Glomerular visceral epithelial cell (primary cell): Measurements from ENCODE around the gene LTBP4.
A peak's percentile ranks its signal among the peaks of the same experiment; 100 is the strongest.

Source experiments
- DNase-seq: peaks from one replicate; pipeline ENCODE4 v3.0.0-alpha.2; 2016; ENCODE audit errors: extremely low spot score

Gene LTBP4

GRCh38 chr19:40596608-40597328 is 4.4 kb upstream of the LTBP4 start:
- peak; percentile 87 for DNase-seq

- no peak for DNase-seq
Measured at GRCh38 chr19:40597329-40597838, 3.8 kb upstream of the LTBP4 start.

- DNase-seq = peak; percentile 93
Measured at GRCh38 chr19:40598121-40598917, 2.9 kb upstream of the LTBP4 start.

- DNase-seq = no peak
Measured at GRCh38 chr19:40598918-40599307, 2.3 kb upstream of the LTBP4 start.

- no peak for DNase-seq
Measured at GRCh38 chr19:40599331-40599901, 1.8 kb upstream of the LTBP4 start.

- no peak for DNase-seq
Measured at GRCh38 chr19:40599902-40600569, 1.1 kb upstream of the LTBP4 start.

GRCh38 chr19:40600570-40601133 is 517 bp upstream of the LTBP4 start:
- DNase-seq = no peak

- no peak for DNase-seq
Measured at GRCh38 chr19:40603071-40603388, 1.9 kb downstream of the LTBP4 start.

- DNase-seq = peak; percentile 95
Measured at GRCh38 chr19:40603389-40604170, 2.4 kb downstream of the LTBP4 start.

- no peak for DNase-seq
Measured at GRCh38 chr19:40604171-40604646, 3.0 kb downstream of the LTBP4 start.

GRCh38 chr19:40604647-40605215 is 3.6 kb downstream of the LTBP4 start:
- DNase-seq = no peak

- DNase-seq = no peak
Measured at GRCh38 chr19:40605216-40605971, 4.2 kb downstream of the LTBP4 start.

- no peak for DNase-seq
Measured at GRCh38 chr19:40607311-40608239, 6.4 kb downstream of the LTBP4 start.

GRCh38 chr19:40608240-40608621 is 7.1 kb downstream of the LTBP4 start:
- no peak for DNase-seq

- DNase-seq = no peak
Measured at GRCh38 chr19:40608957-40609356, 7.8 kb downstream of the LTBP4 start.

- no peak for DNase-seq
Measured at GRCh38 chr19:40609561-40610395, 8.6 kb downstream of the LTBP4 start.

- no peak for DNase-seq
Measured at GRCh38 chr19:40610396-40611064, 9.4 kb downstream of the LTBP4 start.
